ENCODE data around the gene GPHN. TPM values are rescaled to one million over a fixed set of nuclear protein-coding genes. Genes with fewer than 3 reads are reported as not detected.

GPHN gene
- total RNA-seq, 1 donor from 2014 or later: 11.8 TPM

- no peak for FAIRE-seq
- no peak for DNase-seq (ENCODE audit: low read depth)
- no peak for TF ChIP-seq CTCF (IDR thresholded peaks at IDR 0.05; ENCODE audit: insufficient read depth, low read length, severe bottlenecking)
- H3K4me3 ChIP-seq (ENCODE audit: low read depth, low read length): no peak overlapping the region
- H3K27me3 ChIP-seq (ENCODE audit: control insufficient read depth, insufficient read depth, low read length): no peaks in the 10 kb centered on the region
- no peaks in the 10 kb centered on the region for H3K36me3 ChIP-seq (ENCODE audit: control insufficient read depth, insufficient read depth, low read length)
Measured at GRCh38 chr14:66850258-66850888, 342.4 kb downstream of the GPHN start.

GRCh38 chr14:66853311-66853710 lies 345.4 kb downstream of the GPHN start:
- no peaks in the 10 kb centered on the region for H3K27me3 ChIP-seq (ENCODE audit: control insufficient read depth, insufficient read depth, low read length)
- no peak for FAIRE-seq
- H3K4me3 ChIP-seq (ENCODE audit: low read depth, low read length): no peak overlapping the region
- TF ChIP-seq CTCF (IDR thresholded peaks at IDR 0.05; ENCODE audit: insufficient read depth, low read length, severe bottlenecking): no peak
- no peak for DNase-seq (ENCODE audit: low read depth)
- no peaks in the 10 kb centered on the region for H3K36me3 ChIP-seq (ENCODE audit: control insufficient read depth, insufficient read depth, low read length)

- no peak for FAIRE-seq
Measured at GRCh38 chr14:66857867-66858266, 349.9 kb downstream of the GPHN start.

GRCh38 chr14:66859063-66859671 lies 351.2 kb downstream of the GPHN start:
- Histone ChIP-seq H3K36me3 (ENCODE audit: control insufficient read depth, insufficient read depth, low read length) (no peaks in the 10 kb centered on the region), H3K4me3 (ENCODE audit: low read depth, low read length) (no peak overlapping the region), H3K27me3 (ENCODE audit: control insufficient read depth, insufficient read depth, low read length) (no peaks in the 10 kb centered on the region)
- no peak for TF ChIP-seq CTCF (IDR thresholded peaks at IDR 0.05; ENCODE audit: insufficient read depth, low read length, severe bottlenecking)
- DNase-seq (ENCODE audit: low read depth) (peak; percentile 69), FAIRE-seq (peak; percentile 36)

More at GRCh38 chr14:66857867-66858266, 349.9 kb downstream of the GPHN start:
- DNase-seq (ENCODE audit: low read depth): no peak
- TF ChIP-seq CTCF (IDR thresholded peaks at IDR 0.05; ENCODE audit: insufficient read depth, low read length, severe bottlenecking): no peak
- no peaks in the 10 kb centered on the region for H3K27me3 ChIP-seq (ENCODE audit: control insufficient read depth, insufficient read depth, low read length)
- no peak overlapping the region for H3K4me3 ChIP-seq (ENCODE audit: low read depth, low read length)
- H3K36me3 ChIP-seq (ENCODE audit: control insufficient read depth, insufficient read depth, low read length): no peaks in the 10 kb centered on the region

- Histone ChIP-seq H3K27me3 (ENCODE audit: control insufficient read depth, insufficient read depth, low read length) (no peaks in the 10 kb centered on the region), H3K36me3 (ENCODE audit: control insufficient read depth, insufficient read depth, low read length) (no peaks in the 10 kb centered on the region), H3K4me3 (ENCODE audit: low read depth, low read length) (no peak overlapping the region)
- no peak for TF ChIP-seq CTCF (IDR thresholded peaks at IDR 0.05; ENCODE audit: insufficient read depth, low read length, severe bottlenecking)
- FAIRE-seq: no peak
- no peak for DNase-seq (ENCODE audit: low read depth)
Measured at GRCh38 chr14:66881596-66881995, 373.6 kb downstream of the GPHN start.
